Measurements from ENCODE around the gene POLG.
A peak's percentile ranks its signal among the peaks of the same experiment; 100 is the strongest.

Gene POLG

DNA sequence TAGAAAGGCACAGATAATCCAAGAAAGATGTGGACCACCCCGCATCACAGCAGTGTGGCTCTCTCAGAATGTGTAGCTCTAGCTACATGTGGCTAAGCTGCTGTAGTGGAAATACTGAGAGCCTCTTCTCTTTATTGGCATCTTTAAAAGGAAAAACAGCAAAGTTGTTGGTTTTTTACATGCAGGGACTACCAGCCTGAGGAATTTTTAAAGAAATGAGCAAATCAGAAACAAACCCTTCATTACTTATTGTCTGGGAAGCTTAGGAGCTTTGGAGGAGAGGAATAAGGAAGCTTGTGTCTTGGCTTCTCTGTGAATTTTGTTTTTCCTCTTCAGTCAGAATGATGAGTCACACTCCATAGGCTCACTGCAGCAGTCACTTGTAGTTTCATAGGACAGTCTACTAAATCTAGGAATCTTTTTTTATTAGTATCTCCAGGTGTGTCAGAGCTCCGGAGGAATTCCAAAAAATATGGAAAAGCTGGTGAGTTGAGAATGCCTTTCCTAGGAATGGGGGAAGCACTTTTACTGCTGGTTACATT, 27.5 kb downstream of the POLG start:
- H3K27ac ChIP-seq = no peak overlapping the region
- TF ChIP-seq, protein P1, sequence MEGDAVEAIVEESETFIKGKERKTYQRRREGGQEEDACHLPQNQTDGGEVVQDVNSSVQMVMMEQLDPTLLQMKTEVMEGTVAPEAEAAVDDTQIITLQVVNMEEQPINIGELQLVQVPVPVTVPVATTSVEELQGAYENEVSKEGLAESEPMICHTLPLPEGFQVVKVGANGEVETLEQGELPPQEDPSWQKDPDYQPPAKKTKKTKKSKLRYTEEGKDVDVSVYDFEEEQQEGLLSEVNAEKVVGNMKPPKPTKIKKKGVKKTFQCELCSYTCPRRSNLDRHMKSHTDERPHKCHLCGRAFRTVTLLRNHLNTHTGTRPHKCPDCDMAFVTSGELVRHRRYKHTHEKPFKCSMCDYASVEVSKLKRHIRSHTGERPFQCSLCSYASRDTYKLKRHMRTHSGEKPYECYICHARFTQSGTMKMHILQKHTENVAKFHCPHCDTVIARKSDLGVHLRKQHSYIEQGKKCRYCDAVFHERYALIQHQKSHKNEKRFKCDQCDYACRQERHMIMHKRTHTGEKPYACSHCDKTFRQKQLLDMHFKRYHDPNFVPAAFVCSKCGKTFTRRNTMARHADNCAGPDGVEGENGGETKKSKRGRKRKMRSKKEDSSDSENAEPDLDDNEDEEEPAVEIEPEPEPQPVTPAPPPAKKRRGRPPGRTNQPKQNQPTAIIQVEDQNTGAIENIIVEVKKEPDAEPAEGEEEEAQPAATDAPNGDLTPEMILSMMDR (conservative IDR thresholded peaks at IDR 0.05) = no peak

GRCh38 chr15:89305395-89305794, 29.2 kb downstream of the POLG start:
- TF ChIP-seq, protein P1 (conservative IDR thresholded peaks at IDR 0.05) = no peak
- no peak overlapping the region for H3K27ac ChIP-seq

- no peak overlapping the region for H3K27ac ChIP-seq
- TF ChIP-seq, protein P1 (conservative IDR thresholded peaks at IDR 0.05) = no peak
Observed at GRCh38 chr15:89303986-89304385, 30.6 kb downstream of the POLG start.

- H3K27ac ChIP-seq = no peak overlapping the region
- TF ChIP-seq, protein P1 (conservative IDR thresholded peaks at IDR 0.05) = no peak
Observed at GRCh38 chr15:89301304-89302089, 33.1 kb downstream of the POLG start.

DNA sequence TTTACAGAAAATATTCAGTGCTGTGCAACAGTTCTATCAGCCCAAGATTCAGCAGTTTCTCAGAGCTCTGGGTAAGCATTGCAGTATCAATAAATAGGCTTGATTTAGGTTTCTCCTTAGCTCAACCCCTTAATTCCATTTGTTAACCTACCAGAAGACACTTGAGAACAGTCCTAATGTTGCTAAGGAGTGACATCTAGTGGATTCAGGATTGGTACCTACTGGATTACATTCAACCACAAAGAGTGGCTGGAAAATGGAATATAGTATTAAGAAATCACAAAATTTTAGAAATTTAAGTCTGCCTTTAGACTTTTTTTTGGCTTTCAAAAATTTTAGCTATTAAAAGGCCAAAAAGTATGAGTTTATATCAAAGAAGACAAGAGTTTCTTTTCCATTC, 34.7 kb downstream of the POLG start:
- TF ChIP-seq, protein P1 (conservative IDR thresholded peaks at IDR 0.05) = peak; percentile 79
- H3K27ac ChIP-seq = no peak overlapping the region

GRCh38 chr15:89293012-89293411, 41.6 kb downstream of the POLG start:
- no peak overlapping the region for H3K27ac ChIP-seq
- TF ChIP-seq, protein P1 (conservative IDR thresholded peaks at IDR 0.05) = no peak

DNA sequence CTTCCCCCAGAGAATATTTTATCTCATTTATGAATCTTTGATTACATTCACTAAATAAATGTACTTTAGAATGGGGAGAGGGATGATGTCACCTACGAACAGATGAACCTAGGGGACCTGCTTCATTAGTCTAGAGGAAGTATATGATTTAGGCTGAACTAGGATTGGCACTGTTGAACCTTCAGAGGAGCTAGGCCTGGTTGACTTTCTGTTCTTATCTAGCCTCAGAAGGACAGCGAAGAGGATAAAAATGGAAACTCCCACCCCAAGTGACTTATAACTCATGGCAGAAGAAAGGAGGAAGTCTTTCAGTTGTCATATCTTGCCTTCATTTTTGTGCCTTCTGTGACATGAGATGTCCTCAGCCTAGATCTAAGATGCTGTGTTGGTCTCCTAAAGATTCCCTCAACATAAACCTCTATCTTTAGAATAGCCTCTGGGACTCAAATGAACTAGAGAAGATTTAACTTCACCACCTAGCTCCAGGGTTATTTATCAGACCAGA, 42.6 kb downstream of the POLG start:
- H3K27ac ChIP-seq = no peak overlapping the region
- TF ChIP-seq, protein P1 (conservative IDR thresholded peaks at IDR 0.05) = no peak
